IMR-90 (cell line): ENCODE measurements around the gene PSMG1.

Source experiments
- CTCF ChIP-seq: conservative IDR thresholded peaks from 2 replicates; pipeline ENCODE4 v1.5.1; 2012; ENCODE audit warnings: mild to moderate bottlenecking, low read depth, low read length, improper control_type of control experiment
- ELK1 ChIP-seq: fragments of 150-350 bp; IDR thresholded peaks from 2 replicates; pipeline ENCODE4 v1.6.1; 2016; ENCODE audit warnings: low read depth, mild to moderate bottlenecking, low read length, moderate library complexity, borderline replicate concordance
- POLR2A ChIP-seq: IDR thresholded peaks from 2 replicates; pipeline ENCODE4 v1.6.1; 2012; ENCODE audit warnings: mild to moderate bottlenecking, low read depth, low read length

GRCh38 chr21:39164523-39164922, 18.7 kb downstream of the PSMG1 start:
- no peak for TF ChIP-seq CTCF
- TF ChIP-seq POLR2A = no peak
- no peak for TF ChIP-seq ELK1
